Neuron (in vitro differentiated cells): ENCODE results near the gene ZGLP1.

Experiments
- H2AFZ ChIP-seq: one replicate; pipeline ENCODE4 v1.6.1; 2013; ENCODE audit warnings: low read depth, mild to moderate bottlenecking, inconsistent platforms, low read length, moderate library complexity
- H3K27me3 ChIP-seq: one replicate; pipeline ENCODE4 v1.6.1; 2013; ENCODE audit warnings: low read length; ENCODE audit not compliant: insufficient read depth
- H3K36me3 ChIP-seq: one replicate; pipeline ENCODE4 v1.6.1; 2013; ENCODE audit warnings: low read length; ENCODE audit not compliant: insufficient read depth
- H3K4me1 ChIP-seq: one replicate; pipeline ENCODE4 v1.6.1; 2013; ENCODE audit warnings: low read length; ENCODE audit not compliant: insufficient read depth
- H3K4me3 ChIP-seq: 2 replicates; pipeline ENCODE4 v1.5.1; 2013; ENCODE audit warnings: mild to moderate bottlenecking, low read length, moderate library complexity
- H3K9me3 ChIP-seq: one replicate; pipeline ENCODE4 v1.6.1; 2013; ENCODE audit warnings: low read length

Gene ZGLP1

GRCh38 chr19:10295305-10295846 lies 14.2 kb downstream of the ZGLP1 start:
- peaks cover 41% of the 10 kb centered on the region for H3K27me3 ChIP-seq
- H3K9me3 ChIP-seq = peaks cover 5% of the 10 kb centered on the region
- H3K36me3 ChIP-seq = no peaks in the 10 kb centered on the region
- H3K4me3 ChIP-seq = no peak overlapping the region
- peaks cover 22% of the 10 kb centered on the region for H3K4me1 ChIP-seq
- no peak overlapping the region for H2AFZ ChIP-seq

GRCh38 chr19:10294368-10294697 lies 15.3 kb downstream of the ZGLP1 start:
- Histone ChIP-seq H3K9me3 (peaks cover 5% of the 10 kb centered on the region), H3K27me3 (peaks cover 49% of the 10 kb centered on the region), H3K4me1 (peaks cover 30% of the 10 kb centered on the region), H3K4me3 (no peak overlapping the region), H3K36me3 (no peaks in the 10 kb centered on the region), H2AFZ (no peak overlapping the region)

- H3K4me3 ChIP-seq = no peak overlapping the region
- H3K36me3 ChIP-seq = no peaks in the 10 kb centered on the region
- H3K4me1 ChIP-seq = peaks cover 35% of the 10 kb centered on the region
- H3K27me3 ChIP-seq = peaks cover 49% of the 10 kb centered on the region
- peaks cover 5% of the 10 kb centered on the region for H3K9me3 ChIP-seq
- no peak overlapping the region for H2AFZ ChIP-seq
Measured at GRCh38 chr19:10293637-10294367, 15.8 kb downstream of the ZGLP1 start.

GRCh38 chr19:10292789-10293636 lies 16.6 kb downstream of the ZGLP1 start:
- H3K27me3 ChIP-seq = peaks cover 49% of the 10 kb centered on the region
- peak overlapping the region; percentile 50 for H3K4me3 ChIP-seq
- no peaks in the 10 kb centered on the region for H3K36me3 ChIP-seq
- peak overlapping the region; percentile 65 for H2AFZ ChIP-seq
- peaks cover 36% of the 10 kb centered on the region for H3K4me1 ChIP-seq
- H3K9me3 ChIP-seq = peaks cover 5% of the 10 kb centered on the region

- Histone ChIP-seq H3K9me3 (peaks cover 5% of the 10 kb centered on the region), H3K4me1 (peaks cover 36% of the 10 kb centered on the region), H3K27me3 (peaks cover 49% of the 10 kb centered on the region), H3K4me3 (peak overlapping the region; percentile 50), H2AFZ (peak overlapping the region; percentile 65), H3K36me3 (no peaks in the 10 kb centered on the region)
Measured at GRCh38 chr19:10292206-10292788, 17.3 kb downstream of the ZGLP1 start.

GRCh38 chr19:10291554-10292205 lies 17.9 kb downstream of the ZGLP1 start:
- peaks cover 5% of the 10 kb centered on the region for H3K9me3 ChIP-seq
- H3K4me1 ChIP-seq = peaks cover 36% of the 10 kb centered on the region
- peaks cover 49% of the 10 kb centered on the region for H3K27me3 ChIP-seq
- no peaks in the 10 kb centered on the region for H3K36me3 ChIP-seq
- H2AFZ ChIP-seq = peak overlapping the region; percentile 65
- H3K4me3 ChIP-seq = peak overlapping the region; percentile 50

- Histone ChIP-seq H3K36me3 (no peaks in the 10 kb centered on the region), H3K9me3 (peaks cover 5% of the 10 kb centered on the region), H3K4me1 (peaks cover 31% of the 10 kb centered on the region), H2AFZ (peak overlapping the region; percentile 65), H3K4me3 (peak overlapping the region; percentile 50), H3K27me3 (peaks cover 47% of the 10 kb centered on the region)
Measured at GRCh38 chr19:10290876-10291553, 18.6 kb downstream of the ZGLP1 start.

- Histone ChIP-seq H3K4me1 (peaks cover 30% of the 10 kb centered on the region), H3K27me3 (peaks cover 41% of the 10 kb centered on the region), H2AFZ (no peak overlapping the region), H3K36me3 (peaks cover 4% of the 10 kb centered on the region), H3K4me3 (peak overlapping the region; percentile 50), H3K9me3 (peaks cover 5% of the 10 kb centered on the region)
Measured at GRCh38 chr19:10290357-10290875, 19.2 kb downstream of the ZGLP1 start.

GRCh38 chr19:10289836-10290356 lies 19.7 kb downstream of the ZGLP1 start, which contains the start of gene ICAM5:
Gene ICAM5, plus strand, starts transcription at chr19:10289952. Its CDS starts 92 bp downstream, at chr19:10290044.
- H3K27me3 ChIP-seq = peaks cover 37% of the 10 kb centered on the region

GRCh38 chr19:10289167-10289835 lies 20.3 kb downstream of the ZGLP1 start:
- Histone ChIP-seq H2AFZ (peak overlapping the region; percentile 52), H3K36me3 (peaks cover 12% of the 10 kb centered on the region), H3K4me1 (peaks cover 30% of the 10 kb centered on the region), H3K4me3 (peak overlapping the region; percentile 50), H3K27me3 (peaks cover 34% of the 10 kb centered on the region), H3K9me3 (peaks cover 5% of the 10 kb centered on the region)

More at GRCh38 chr19:10289836-10290356, 19.7 kb downstream of the ZGLP1 start, which contains the start of gene ICAM5:
- H3K4me1 ChIP-seq = peaks cover 30% of the 10 kb centered on the region
- H2AFZ ChIP-seq = peak within 1 kb of the TSS; percentile 65
- H3K9me3 ChIP-seq = peaks cover 5% of the 10 kb centered on the region
- H3K36me3 ChIP-seq = peaks cover 9% of the 10 kb centered on the region
- peak within 1 kb of the TSS; percentile 50 for H3K4me3 ChIP-seq

GRCh38 chr19:10288662-10289166 lies 20.9 kb downstream of the ZGLP1 start:
- Histone ChIP-seq H2AFZ (peak overlapping the region; percentile 52), H3K36me3 (peaks cover 18% of the 10 kb centered on the region), H3K27me3 (peaks cover 34% of the 10 kb centered on the region), H3K9me3 (peaks cover 3% of the 10 kb centered on the region), H3K4me1 (peaks cover 30% of the 10 kb centered on the region), H3K4me3 (peak overlapping the region; percentile 50)
